Amniotic epithelial cell (primary cell): ENCODE results near the gene KCNIP4.
A peak's percentile ranks its signal among the peaks of the same experiment; 100 is the strongest.

ENCODE experiments used
- DNase-seq: peaks from one replicate; pipeline ENCODE4 v3.0.0-alpha.2; 2010; ENCODE audit warnings: low read depth

Gene KCNIP4

DNA sequence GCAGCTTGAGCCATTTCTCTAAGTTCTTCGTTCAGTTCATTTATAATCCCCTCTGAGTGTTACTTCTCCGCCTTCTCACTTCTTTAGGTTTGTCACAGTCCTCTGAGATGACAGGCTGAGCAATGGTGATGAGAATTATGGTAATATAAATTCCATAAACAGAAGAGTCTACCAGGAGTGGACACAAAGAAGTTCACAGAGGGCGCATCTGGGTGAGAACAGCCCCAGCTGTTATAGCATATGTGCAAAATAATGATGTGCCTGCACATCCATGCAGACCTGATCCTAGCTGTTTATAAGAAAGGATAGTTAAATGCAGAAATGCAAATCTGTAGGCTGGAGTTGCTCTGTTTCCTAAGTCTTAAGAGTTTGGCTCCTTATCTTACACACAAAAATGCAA is 377.5 kb downstream of the KCNIP4 start:
- DNase-seq = no peak

DNA sequence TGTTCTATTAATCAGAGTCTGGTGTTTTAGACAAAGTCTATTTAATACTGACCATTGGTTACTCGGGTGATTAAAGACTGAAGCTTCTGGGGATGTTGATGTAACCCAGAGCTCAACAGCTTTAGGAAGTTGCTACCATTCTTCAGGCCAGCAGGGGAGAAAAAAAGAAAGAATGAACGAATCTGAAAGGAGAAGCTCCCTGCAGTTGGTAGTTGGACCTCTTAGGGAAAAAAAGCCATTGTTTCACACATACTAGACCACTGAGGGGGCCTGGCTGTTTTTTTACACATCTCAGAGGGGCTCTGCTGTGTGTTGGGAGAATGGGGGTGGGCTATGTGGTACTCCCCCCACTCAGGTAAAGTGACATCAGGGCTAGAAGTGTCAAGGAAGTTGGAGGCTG is 378.9 kb downstream of the KCNIP4 start:
- no peak for DNase-seq

DNA sequence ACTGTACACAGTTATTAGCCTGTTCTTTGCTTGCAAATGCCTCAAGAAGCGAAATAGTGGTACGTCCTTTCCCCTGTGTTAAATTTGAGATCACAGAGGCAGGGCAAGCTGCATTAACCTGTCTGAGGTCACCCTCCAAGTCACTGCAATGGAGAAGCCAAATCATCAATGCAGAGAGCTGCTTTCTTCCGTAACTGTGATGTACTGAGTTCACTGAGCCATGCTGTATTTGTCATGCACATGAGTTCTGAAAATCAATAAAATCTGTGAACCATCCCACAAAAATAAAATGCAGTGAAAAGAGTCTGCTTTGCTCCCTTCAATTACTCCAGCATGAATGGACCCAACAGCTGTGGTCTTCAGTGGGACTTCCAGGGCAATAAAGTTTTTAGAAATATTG is 393.5 kb downstream of the KCNIP4 start:
- DNase-seq = no peak

DNA sequence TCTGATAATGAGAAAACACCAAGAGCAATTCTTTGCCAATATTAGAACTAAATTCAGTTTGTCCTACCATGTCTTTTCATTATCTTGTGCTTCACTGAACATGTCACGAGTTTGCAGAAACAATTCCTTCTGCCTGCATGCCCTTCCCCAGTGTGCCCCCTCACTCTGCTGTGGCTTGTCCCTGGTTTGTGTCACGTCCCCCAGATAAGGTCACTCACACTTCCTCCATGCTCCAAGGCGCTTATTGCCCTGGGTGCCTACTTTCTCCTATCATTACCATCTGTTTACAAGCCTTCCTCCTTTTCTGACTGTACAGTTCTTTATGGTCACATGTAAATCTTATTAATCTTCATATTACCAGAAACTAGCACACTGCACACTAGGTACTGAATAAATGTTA is 394.1 kb downstream of the KCNIP4 start:
- no peak for DNase-seq

DNA sequence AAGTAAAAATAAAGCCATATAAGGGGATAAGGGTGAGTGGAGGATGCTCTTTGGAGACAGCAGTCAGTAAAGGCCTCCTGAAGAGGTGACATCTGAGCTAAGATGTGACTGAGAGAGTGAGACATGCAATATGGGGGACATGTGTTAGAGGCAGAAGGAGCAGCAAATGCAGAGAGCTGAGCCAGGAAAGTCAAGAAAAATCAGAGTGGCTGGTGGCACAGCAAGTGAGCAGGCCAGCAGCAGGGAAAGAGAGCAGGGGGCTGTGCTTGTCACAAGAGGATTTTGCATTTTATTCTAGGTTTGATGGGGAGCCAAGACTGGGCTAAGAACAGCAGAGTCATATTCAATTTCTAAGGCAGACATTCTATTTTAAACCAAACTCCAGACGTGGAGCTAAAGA is 394.5 kb downstream of the KCNIP4 start:
- no peak for DNase-seq

DNA sequence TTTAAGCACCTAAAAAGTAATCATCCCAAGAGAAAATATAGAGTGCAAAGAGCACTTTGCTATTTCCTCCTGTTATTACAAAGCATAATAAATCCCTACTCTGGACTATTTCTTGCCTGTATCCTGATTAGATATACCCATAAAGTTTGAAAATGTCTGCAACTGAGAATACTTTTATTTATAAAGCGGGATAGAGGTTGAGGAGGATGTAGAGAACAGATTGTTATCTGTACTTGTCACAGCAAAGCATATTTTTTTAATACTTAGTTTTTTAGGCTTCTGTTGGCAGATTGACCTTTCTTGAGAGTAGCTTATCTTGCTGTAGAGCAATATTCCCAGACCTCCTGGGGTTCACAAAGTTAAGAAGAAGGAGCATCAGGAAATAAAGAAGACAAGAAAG is 396.1 kb downstream of the KCNIP4 start:
- no peak for DNase-seq

DNA sequence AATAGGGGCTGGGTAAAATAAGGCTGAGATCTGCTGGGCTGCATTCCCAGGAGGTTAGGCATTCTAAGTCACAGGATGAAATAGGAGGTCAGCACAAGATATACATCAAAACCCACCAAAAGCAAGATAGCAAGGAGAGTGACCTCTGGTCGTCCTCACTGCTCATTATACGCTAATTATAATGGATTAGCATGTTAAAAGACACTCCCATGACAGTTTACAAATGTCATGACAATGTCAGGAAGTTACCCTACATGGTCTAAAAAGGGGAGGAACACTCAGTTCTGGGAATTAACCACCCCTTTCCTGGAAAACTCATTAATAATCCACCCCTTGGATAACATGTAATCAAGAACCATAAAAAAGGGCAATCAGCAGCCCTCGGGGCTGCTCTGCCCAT is 403.6 kb downstream of the KCNIP4 start:
- no peak for DNase-seq

DNA sequence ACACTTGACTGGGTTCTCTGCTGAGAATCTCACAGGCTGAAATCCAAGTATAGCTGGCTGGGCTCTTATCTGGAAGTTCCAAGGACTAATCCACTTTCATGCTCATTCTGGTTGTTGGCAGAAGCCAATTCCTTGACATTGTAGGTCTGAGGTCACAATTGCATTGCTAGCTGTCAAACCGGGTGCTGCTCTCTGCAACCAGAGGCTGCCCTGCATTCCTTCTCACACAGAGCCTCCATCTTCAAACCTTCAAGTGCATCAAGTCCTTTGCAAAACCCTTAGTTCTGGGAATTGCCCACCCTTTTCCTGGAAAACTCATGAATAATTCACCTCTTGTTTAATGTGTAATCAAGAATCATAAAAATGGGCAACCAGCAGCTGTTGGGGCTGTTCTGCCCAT is 404.2 kb downstream of the KCNIP4 start:
- DNase-seq = peak; percentile 14

DNA sequence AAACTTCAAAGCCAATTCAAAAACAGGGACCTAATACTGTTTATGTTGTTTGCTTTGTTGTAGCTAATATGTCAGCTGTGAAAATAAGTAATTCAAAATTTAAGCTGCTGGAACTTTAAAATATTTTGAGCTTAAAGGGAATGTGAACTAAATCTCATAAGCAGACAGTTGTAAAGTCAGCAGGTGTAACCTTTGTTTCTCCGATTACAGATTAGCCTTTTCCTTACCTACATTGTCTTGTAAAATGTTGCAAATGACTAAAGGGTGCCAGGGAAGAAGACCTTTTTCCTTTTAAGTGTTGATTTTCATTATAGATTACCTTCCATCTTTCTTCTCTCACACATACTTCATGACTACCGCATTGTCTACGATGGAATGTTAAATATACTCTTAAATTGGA is 405.1 kb downstream of the KCNIP4 start:
- no peak for DNase-seq

DNA sequence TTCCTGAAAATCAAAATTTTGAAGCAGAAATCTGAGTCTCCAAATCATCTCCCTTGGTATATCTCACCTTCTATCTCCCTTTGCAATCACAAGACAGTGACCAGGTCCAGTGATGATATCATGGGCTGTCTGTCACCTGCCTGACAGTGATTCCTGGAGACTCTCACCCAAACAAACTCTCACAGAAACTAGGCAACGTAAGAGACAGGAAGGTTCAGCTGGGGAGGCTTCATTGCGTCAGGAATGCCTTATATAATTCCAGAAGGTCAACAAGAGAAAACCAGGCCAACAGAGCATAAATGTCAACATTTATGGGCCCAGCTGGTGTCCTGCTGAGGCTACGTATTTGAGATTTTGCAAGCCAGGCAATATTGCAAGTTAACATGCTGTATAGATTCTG is 412.7 kb downstream of the KCNIP4 start:
- DNase-seq = no peak

DNA sequence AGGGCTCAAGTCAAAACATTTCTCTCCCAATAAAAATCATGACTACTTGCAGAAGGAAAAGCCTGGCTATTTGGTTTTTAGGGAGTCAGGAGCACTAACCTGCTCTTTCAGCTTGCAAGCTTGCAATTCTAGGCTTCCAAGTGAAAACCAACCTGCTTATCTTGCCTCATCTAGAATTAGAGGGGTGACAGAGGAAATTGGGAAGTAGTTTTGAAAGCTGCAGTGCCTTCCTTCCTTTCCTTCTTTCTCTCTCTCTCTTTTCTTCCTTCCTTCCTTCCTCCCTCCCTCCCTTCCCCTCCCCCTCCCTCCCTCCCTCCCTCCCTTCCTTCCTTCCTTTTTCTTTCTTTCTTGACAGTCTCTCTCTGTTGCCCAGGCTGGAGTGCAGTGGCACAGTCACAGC is 417.5 kb downstream of the KCNIP4 start:
- no peak for DNase-seq

DNA sequence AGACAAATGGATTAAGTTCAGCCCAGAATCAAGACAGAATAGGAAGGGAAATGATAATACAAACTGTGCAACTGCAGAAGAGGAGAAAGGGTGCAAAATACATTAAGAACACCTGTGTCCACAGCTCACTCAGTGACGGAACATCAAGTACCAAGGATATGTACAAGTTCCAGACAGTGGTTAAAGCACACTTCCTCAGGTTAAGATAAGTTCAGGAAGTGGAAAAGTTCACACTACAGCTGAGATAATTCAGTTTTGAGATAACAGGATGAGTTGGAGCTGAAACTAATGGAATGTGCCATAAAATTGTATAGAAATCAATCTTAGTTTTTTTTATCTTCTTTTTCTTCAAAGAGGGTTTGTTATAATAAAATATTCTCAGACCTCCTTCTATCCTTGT is 419.4 kb downstream of the KCNIP4 start:
- no peak for DNase-seq

DNA sequence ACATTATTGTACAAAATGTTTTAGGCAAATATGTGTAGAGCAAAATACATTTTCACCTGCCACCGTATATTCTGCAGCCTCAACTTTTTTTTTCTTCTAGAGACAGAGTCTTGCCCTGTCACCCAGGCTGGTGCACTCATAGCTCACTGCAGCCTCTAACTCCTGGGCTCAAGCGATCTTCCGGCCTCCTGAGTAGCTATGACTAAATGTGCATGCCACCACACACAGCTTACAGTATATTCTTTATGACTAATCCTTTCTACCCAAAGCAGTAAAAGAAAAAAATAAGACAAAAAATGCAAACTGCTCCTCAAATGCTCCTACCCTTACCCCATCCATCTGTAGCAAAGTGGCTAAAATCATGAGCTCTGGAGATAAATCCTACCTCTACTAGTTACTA is 426.3 kb downstream of the KCNIP4 start:
- DNase-seq = no peak

DNA sequence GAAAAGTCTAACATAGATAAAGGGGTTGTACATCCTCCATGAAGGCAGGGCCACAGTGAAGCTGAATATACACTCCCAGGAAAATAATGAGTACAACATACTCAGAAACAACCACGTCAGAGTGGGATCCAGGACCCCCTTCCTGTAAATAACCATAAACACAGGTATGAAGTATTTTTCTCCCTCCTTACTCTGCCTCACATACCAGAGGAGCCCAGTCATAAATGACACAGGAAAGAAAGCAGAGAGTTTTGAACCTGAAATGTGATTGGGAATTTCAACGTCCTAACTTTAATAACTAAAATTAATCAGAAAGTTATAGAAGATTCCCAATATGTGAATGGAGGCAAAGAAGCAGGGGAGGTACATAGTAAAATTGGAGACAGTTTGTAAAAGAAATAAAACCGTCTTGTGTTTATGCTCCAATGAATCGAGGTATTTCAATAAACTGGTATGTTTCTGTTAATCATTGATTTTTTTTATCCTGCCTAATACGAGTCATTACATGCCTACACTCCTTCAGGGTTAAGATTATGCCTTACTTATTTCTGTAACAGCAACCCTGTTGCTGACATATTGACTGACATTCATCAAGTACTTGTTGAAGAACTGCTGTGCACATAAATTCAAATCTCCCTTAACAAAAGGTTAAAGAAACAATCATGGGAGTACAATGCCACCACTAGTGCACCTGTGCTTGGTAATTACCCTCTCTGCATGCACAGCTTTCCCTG is 431.3 kb downstream of the KCNIP4 start:
- DNase-seq = no peak

DNA sequence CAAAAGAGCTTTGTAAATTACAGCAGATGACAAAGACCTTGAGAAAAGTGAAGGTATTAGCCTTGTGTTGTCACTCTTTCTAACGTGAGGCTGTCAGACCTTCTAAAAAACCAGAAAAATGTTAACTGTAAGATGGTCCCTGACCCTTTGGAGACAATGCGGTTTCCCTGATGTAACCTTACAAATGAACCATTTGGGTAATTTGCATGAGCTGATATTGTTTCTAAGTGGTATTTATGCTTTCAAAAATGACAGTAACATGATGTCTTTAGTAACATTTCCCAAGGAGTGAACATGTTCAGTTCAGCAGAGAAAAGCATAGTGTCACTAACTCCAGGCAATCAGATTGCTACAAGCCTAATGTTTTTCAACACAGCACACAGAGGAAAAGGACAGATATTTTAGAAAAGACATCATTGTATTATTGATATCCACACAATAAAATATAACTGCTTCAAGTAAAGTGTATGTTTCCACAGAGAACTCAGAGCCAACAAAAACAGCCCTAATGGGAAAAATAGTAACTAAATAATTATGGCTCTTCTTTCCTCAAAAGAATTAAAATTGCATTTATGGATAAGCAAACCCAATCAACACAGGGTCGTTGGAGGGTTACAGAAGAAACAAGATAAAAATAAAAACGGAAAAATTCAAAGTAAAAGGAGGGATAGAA is 434.4 kb downstream of the KCNIP4 start:
- DNase-seq = no peak

DNA sequence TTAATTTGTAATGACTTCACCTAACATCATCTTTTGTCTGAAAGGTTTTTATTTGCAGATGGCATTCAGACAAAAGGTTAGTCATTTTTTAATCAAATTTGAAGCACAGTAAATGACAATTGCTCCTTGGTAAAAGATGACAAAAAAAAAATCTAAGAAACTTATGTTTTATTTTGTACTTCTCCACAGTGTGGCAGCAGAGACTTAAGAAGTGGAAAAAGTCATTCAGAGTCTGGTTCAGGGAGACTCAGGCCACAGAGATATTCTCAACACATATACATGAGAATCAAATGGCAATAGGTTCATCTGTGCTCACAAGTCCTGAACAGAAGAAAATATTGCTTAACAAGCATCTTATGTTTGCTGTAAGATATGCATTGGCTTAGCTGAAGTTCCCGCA is 436.2 kb downstream of the KCNIP4 start:
- DNase-seq = peak; percentile 49

DNA sequence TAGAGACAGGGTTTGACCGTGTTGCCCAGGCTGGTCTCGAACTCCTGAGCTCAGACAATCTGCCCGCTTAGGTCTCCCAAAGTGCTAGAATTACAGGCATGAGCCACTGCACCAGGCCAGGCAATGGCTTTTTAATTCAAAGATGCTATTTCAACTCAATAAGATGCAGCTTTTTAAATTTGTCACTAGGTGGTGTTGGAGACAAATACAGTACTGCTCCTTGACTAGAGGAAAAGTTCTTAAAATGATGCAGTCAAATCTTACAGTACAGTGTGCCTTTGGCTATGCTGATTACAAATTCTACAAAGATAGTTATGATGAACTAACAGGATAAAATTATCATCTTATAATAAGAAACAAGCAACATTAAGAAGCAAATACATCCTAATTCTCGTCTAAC is 441.1 kb downstream of the KCNIP4 start:
- peak; percentile 20 for DNase-seq

DNA sequence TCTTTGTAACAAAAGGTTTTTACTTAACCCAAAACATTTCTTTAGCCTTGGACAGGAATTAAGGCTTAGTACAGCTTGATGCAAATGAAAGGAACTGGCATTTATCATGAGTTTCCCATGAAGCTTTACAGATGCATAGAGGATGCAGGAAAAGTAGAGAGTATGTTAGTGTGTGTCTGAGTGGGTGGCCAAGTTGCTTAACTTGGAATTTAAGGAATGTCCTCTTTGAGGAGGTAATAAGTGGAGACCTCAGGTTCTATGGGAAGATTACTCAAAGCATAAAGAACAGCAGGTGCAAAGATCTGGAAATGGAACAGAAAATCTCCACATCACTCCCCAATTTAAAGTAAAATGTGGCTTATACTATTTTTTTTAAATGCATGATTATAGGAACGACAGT is 457.9 kb downstream of the KCNIP4 start:
- no peak for DNase-seq

DNA sequence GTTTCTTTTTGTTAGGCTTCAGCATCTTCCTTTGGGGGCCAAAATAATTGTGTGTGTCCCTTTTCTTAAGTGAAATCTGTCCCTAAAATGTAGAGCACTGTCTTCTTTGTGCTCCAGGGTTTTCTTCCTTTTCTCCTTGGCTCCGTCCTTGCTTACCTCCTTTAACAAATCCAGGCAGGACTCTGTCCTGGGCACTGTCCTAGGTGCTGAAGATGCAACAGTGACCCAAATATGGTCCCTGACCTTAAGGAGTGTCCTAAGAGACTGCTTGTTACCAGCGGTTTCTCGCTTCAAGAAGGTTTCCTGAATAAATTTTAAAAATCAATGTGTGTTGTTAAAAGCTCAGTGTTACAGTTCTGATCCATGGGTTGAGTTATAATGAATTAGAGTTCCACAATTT is 471.8 kb downstream of the KCNIP4 start:
- peak; percentile 7 for DNase-seq

DNA sequence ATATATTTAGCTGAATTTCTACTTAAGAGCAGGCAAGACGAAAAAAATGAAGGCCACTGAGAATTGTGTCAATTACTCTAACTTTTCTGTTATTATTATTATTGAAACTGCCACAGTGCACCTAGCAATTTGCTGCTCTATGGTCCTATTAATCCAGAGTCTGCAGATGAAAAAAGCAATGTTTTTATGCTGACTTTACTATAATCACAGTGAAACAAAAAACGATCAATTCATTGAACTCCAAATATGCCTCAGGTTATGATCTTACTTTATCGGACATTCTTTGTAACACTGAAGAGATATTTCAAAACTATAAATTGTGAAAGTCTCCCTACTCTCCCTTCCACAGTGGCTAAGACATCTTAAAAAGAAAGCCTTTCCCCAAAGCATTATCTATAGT is 474.4 kb downstream of the KCNIP4 start:
- no peak for DNase-seq

DNA sequence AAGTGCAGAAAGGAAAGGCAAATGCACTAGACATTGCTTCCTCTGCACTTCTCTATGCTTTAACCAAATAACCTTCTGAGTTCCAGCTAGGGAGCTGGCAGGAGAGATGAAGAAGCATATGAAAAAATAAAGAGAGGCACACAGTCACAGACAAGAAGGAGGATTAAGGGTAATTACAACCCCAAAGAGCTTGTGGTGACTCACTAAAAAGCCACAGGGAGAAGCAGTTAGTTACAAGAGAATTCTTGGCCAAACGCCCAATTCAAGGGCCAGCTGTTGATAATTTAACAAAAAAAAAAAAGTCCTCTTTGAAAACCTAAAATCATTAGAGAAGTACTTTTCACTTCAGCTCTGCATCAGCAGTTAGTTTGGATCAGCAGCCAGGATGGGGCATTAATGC is 478.0 kb downstream of the KCNIP4 start:
- DNase-seq = peak; percentile 70

DNA sequence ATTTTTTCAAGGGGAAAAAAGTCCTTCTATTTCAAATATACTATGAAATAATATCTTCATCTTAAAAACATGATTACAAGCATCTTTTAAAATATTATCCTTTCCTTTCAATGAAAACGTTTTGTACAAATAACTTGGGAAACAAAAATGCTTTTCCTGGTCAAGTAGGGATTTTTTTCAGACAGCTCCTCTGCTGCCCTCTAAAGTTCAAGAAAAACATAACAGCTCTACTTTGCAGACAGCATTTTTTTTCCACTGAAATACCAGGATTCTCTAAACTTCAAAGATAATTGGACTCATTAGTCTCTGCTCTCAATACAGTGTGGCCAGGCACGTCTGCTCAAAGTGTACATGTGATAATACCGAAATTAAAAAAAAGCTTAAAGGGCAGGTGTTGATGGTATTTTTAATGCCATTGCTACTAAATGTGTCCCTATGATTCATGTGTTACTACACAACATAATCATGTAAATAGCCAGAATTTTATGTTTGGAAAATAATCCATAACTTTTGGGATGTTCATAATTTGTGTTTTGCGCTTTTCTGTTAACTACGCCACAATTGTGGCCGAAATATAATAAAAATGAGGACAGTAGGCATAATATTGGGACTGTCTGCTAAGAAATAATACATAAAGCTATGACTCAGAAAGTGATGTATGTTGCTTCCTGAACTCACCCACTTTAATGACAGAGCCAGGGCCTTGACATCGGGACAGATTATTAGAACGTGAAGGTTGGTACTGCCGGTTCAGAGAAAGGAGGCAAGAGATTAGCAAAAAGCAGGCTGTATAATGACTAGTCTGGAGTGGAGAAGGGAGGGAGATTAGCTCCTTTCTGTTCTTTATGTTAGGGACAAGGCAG is 478.9 kb downstream of the KCNIP4 start:
- DNase-seq = peak; percentile 21

DNA sequence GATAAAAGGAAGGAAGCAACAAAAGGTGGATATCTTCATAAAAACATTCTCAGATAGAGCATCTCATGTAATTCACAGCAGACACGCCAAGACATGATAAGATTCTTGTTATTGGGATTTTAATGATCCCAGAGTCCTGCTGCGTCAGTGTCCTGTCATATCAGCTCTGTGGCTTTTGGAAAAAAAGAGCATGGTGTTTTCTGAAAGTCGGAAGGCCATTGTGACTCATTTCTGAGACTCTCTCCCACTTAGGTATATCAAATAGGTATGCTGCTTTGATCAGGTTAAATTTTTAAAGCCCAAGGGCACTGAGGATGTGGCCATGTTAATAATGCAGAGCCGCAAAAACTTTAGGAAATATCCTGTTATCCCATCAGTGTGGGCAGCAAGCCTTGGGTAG is 481.0 kb downstream of the KCNIP4 start:
- DNase-seq = no peak
